SK-N-SH treated with all-trans-retinoic acid at 6 μM for 48 hours (cell line): Measurements from ENCODE around the gene ZNF264.
"Not testable (repeated sequence)": the region's sequence is repeated elsewhere in the genome, so short reads cannot be mapped to it uniquely, and the experiment has no call there.

Source experiments
- ATAC-seq: fragments of 200-7000 bp; cut with Tn5 transposase; 3 replicates; pipeline ENCODE4 v1.9.1; 2020; ENCODE audit warnings: mild to moderate bottlenecking, moderate library complexity
- ARNTL ChIP-seq: fragments of 450-650 bp; formaldehyde crosslinking; IDR thresholded peaks from 2 replicates; pipeline ENCODE4 v1.5.0; 2020; ENCODE audit warnings: low read depth, mild to moderate bottlenecking, moderate library complexity, borderline replicate concordance
- BACH2 ChIP-seq: fragments of 250-450 bp; sonication (Bioruptor Pico); IDR thresholded peaks from 2 replicates; pipeline ENCODE4 v1.9.0; 2021; ENCODE audit warnings: mild to moderate bottlenecking, borderline replicate concordance
- CREB5 ChIP-seq: fragments of 250-450 bp; sonication (Bioruptor Pico); IDR thresholded peaks from 2 replicates; pipeline ENCODE4 v1.5.1; 2020; ENCODE audit warnings: low read depth, mild to moderate bottlenecking, moderate library complexity
- CSDC2 ChIP-seq: fragments of 250-450 bp; sonication (Bioruptor Pico); IDR thresholded peaks from 2 replicates; pipeline ENCODE4 v1.5.0; 2020; ENCODE audit warnings: mild to moderate bottlenecking, moderate library complexity
- CSRNP3 ChIP-seq: fragments of 250-450 bp; sonication (Bioruptor Pico); IDR thresholded peaks from 2 replicates; pipeline ENCODE4 v1.5.1; 2021; ENCODE audit warnings: mild to moderate bottlenecking, moderate library complexity
- ESRRG ChIP-seq: fragments of 250-450 bp; sonication (Bioruptor Pico); IDR thresholded peaks from 2 replicates; pipeline ENCODE4 v1.6.1; 2021; ENCODE audit warnings: mild to moderate bottlenecking
- GLIS3 ChIP-seq: fragments of 250-450 bp; sonication (Bioruptor Pico); IDR thresholded peaks from 2 replicates; pipeline ENCODE4 v1.5.0; 2020; ENCODE audit warnings: mild to moderate bottlenecking, moderate library complexity
- ISL1 ChIP-seq: fragments of 250-450 bp; sonication (Bioruptor Pico); IDR thresholded peaks from 2 replicates; pipeline ENCODE4 v2.1.2; 2022; ENCODE audit warnings: mild to moderate bottlenecking, moderate library complexity
- OSR1 ChIP-seq: fragments of 250-450 bp; sonication (Bioruptor Pico); IDR thresholded peaks from 2 replicates; pipeline ENCODE4 v1.8.0; 2022; ENCODE audit warnings: moderate library complexity, mild to moderate bottlenecking, inconsistent platforms
- PATZ1 ChIP-seq: fragments of 250-450 bp; sonication (Bioruptor Pico); IDR thresholded peaks from 2 replicates; pipeline ENCODE4 v1.8.0; 2020; ENCODE audit warnings: mild to moderate bottlenecking, moderate library complexity, borderline replicate concordance
- POU6F1 ChIP-seq: fragments of 250-450 bp; sonication (Bioruptor Pico); IDR thresholded peaks from 2 replicates; pipeline ENCODE4 v1.8.0; 2021; ENCODE audit warnings: low read depth, mild to moderate bottlenecking, moderate library complexity, borderline replicate concordance
- PPARA ChIP-seq: fragments of 250-450 bp; sonication (Bioruptor Pico); IDR thresholded peaks from 2 replicates; pipeline ENCODE4 v1.5.0; 2020; ENCODE audit warnings: mild to moderate bottlenecking, borderline replicate concordance
- SNAI2 ChIP-seq: fragments of 250-450 bp; sonication (Bioruptor Pico); IDR thresholded peaks from 2 replicates; pipeline ENCODE4 v1.5.0; 2020; ENCODE audit warnings: mild to moderate bottlenecking, moderate library complexity
- TCF4 ChIP-seq: fragments of 250-450 bp; sonication (Bioruptor Pico); IDR thresholded peaks from 2 replicates; pipeline ENCODE4 v1.8.0; 2021; ENCODE audit warnings: mild to moderate bottlenecking, moderate library complexity, borderline replicate concordance
- TOX ChIP-seq: fragments of 250-450 bp; sonication (Bioruptor Pico); IDR thresholded peaks from 2 replicates; pipeline ENCODE4 v1.8.0; 2021; ENCODE audit warnings: mild to moderate bottlenecking, moderate library complexity, borderline replicate concordance
- TSHZ2 ChIP-seq: fragments of 250-450 bp; sonication (Bioruptor Pico); IDR thresholded peaks from 2 replicates; pipeline ENCODE4 v1.5.0; 2020; ENCODE audit warnings: mild to moderate bottlenecking, moderate library complexity
- ZC3H10 ChIP-seq: fragments of 250-450 bp; sonication (Bioruptor Pico); IDR thresholded peaks from 2 replicates; pipeline ENCODE4 v1.5.1; 2021; ENCODE audit warnings: mild to moderate bottlenecking, moderate library complexity
- ZFP3 ChIP-seq: fragments of 250-450 bp; sonication (Bioruptor Pico); IDR thresholded peaks from 2 replicates; pipeline ENCODE4 v1.5.0; 2020; ENCODE audit warnings: mild to moderate bottlenecking, moderate library complexity
- ZFP30 ChIP-seq: fragments of 450-650 bp; formaldehyde crosslinking; IDR thresholded peaks from 2 replicates; pipeline ENCODE4 v1.5.0; 2022; ENCODE audit warnings: mild to moderate bottlenecking, moderate library complexity
- ZNF565 ChIP-seq: fragments of 450-650 bp; formaldehyde crosslinking; conservative IDR thresholded peaks from 2 replicates; pipeline ENCODE4 v1.5.0; 2020; ENCODE audit warnings: low read depth, mild to moderate bottlenecking, moderate library complexity
- ZNF70 ChIP-seq: fragments of 450-650 bp; formaldehyde crosslinking; IDR thresholded peaks from 2 replicates; pipeline ENCODE4 v1.5.0; 2020; ENCODE audit warnings: mild to moderate bottlenecking, moderate library complexity
- ZNF8 ChIP-seq: fragments of 450-650 bp; formaldehyde crosslinking; IDR thresholded peaks from 2 replicates; pipeline ENCODE4 v1.5.0; 2020; ENCODE audit warnings: mild to moderate bottlenecking, moderate library complexity

Gene ZNF264

GRCh38 chr19:57245066-57245465, 53.8 kb downstream of the ZNF264 start (continued):
- TF ChIP-seq CSRNP3 (CRISPR knock-in tag) = no peak
- TF ChIP-seq, all 23 proteins: peak for 0

- no peak for TF ChIP-seq ZNF565
- no peak for TF ChIP-seq TSHZ2 (CRISPR knock-in tag)
- TF ChIP-seq TCF4 = no peak
- no peak for TF ChIP-seq ZNF70 (CRISPR knock-in tag)
- no peak for TF ChIP-seq ISL1
- TF ChIP-seq POU6F1 (CRISPR knock-in tag) = no peak
- no peak for TF ChIP-seq BACH2 (CRISPR knock-in tag)
- no peak for TF ChIP-seq CREB5 (CRISPR knock-in tag)
- no peak for TF ChIP-seq GLIS3
- no peak for TF ChIP-seq TOX (CRISPR knock-in tag)
- TF ChIP-seq ZNF8 (CRISPR knock-in tag) = no peak
- TF ChIP-seq SNAI2 = no peak
- TF ChIP-seq ZFP3 = no peak
- TF ChIP-seq ARNTL (CRISPR knock-in tag) = no peak
- ATAC-seq = no peak
Measured at GRCh38 chr19:57245959-57246358, 54.7 kb downstream of the ZNF264 start.

GRCh38 chr19:57248646-57249045, 57.3 kb downstream of the ZNF264 start:
- no peak for ATAC-seq
- no peak for TF ChIP-seq ZFP3
- TF ChIP-seq ESRRG (CRISPR knock-in tag) = no peak
- no peak for TF ChIP-seq TOX (CRISPR knock-in tag)
- no peak for TF ChIP-seq ZFP30
- TF ChIP-seq OSR1 (CRISPR knock-in tag) = no peak
- no peak for TF ChIP-seq CSRNP3 (CRISPR knock-in tag)
- no peak for TF ChIP-seq SNAI2
- TF ChIP-seq ZNF70 (CRISPR knock-in tag) = no peak
- TF ChIP-seq CSDC2 (CRISPR knock-in tag) = no peak
- no peak for TF ChIP-seq ISL1
- TF ChIP-seq GLIS3 = no peak
- TF ChIP-seq, all 23 proteins: peak for 0

GRCh38 chr19:57249329-57249728, 58.0 kb downstream of the ZNF264 start:
- TF ChIP-seq PATZ1 (CRISPR knock-in tag) (no peak), ZFP3 (no peak), CREB5 (CRISPR knock-in tag) (no peak), TOX (CRISPR knock-in tag) (no peak), POU6F1 (CRISPR knock-in tag) (no peak), ZNF565 (no peak), ZNF70 (CRISPR knock-in tag) (no peak), ZC3H10 (CRISPR knock-in tag) (no peak), PPARA (CRISPR knock-in tag) (no peak)
- ATAC-seq = no peak

- ATAC-seq = not testable (repeated sequence)
Measured at GRCh38 chr19:57253767-57254166, 62.5 kb downstream of the ZNF264 start.
